Measurements from ENCODE around the gene HBE1. TPM values are rescaled to one million over a fixed set of nuclear protein-coding genes. Genes with fewer than 3 reads are reported as not detected.
A peak's percentile ranks its signal among the peaks of the same experiment; 100 is the strongest.

HBE1 gene
- total and polyA plus RNA-seq, 9 of the 15 experiments (the other 6 are each of a cell fraction or from before 2014, with no cell fraction given), result 612 to 10,250 (median 2,181) TPM

DNA sequence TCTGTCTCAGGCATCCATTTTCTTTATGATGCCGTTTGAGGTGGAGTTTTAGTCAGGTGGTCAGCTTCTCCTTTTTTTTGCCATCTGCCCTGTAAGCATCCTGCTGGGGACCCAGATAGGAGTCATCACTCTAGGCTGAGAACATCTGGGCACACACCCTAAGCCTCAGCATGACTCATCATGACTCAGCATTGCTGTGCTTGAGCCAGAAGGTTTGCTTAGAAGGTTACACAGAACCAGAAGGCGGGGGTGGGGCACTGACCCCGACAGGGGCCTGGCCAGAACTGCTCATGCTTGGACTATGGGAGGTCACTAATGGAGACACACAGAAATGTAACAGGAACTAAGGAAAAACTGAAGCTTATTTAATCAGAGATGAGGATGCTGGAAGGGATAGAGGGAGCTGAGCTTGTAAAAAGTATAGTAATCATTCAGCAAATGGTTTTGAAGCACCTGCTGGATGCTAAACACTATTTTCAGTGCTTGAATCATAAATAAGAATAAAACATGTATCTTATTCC is 10.9 kb upstream of the HBE1 start (continued):
- TF ChIP-seq, protein P1, sequence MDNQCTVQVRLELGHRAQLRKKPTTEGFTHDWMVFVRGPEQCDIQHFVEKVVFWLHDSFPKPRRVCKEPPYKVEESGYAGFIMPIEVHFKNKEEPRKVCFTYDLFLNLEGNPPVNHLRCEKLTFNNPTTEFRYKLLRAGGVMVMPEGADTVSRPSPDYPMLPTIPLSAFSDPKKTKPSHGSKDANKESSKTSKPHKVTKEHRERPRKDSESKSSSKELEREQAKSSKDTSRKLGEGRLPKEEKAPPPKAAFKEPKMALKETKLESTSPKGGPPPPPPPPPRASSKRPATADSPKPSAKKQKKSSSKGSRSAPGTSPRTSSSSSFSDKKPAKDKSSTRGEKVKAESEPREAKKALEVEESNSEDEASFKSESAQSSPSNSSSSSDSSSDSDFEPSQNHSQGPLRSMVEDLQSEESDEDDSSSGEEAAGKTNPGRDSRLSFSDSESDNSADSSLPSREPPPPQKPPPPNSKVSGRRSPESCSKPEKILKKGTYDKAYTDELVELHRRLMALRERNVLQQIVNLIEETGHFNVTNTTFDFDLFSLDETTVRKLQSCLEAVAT (IDR thresholded peaks at IDR 0.05), result peak; percentile 30 to 50; a peak in 1 of 4 replicates
- TF ChIP-seq ETV1 (tag; conservative IDR thresholded peaks at IDR 0.05; ENCODE audit: low read depth) (peak; percentile 94), CC2D1A (IDR thresholded peaks at IDR 0.05) (peak; percentile 96), HDAC6 (IDR thresholded peaks at IDR 0.05; ENCODE audit: low read depth, low read length) (no peak), ZNF239 (CRISPR knock-in tag; IDR thresholded peaks at IDR 0.05) (peak; percentile 84), TRIM28 (IDR thresholded peaks at IDR 0.05) (peak; percentile 63; the same call in 1 of the 2 replicates), NFE2L1 (tag; IDR thresholded peaks at IDR 0.05; ENCODE audit: borderline replicate concordance, low read depth) (peak; percentile 100), ZNF445 (CRISPR knock-in tag; IDR thresholded peaks at IDR 0.05; ENCODE audit: low read depth) (0 out of 2 replicates have a peak, but pooled peaks have one; percentile 66), ZNF764 (CRISPR knock-in tag; IDR thresholded peaks at IDR 0.05; ENCODE audit: low read depth) (peak; percentile 42; the same call in 1 of the 2 replicates), KHSRP (IDR thresholded peaks at IDR 0.05) (0 out of 2 replicates have a peak, but pooled peaks have one; percentile 53), POLR2B (IDR thresholded peaks at IDR 0.05; ENCODE audit: low read depth, partially characterized antibody) (no peak), ZNF766 (CRISPR knock-in tag; conservative IDR thresholded peaks at IDR 0.05) (peak; percentile 95), CBFA2T3 (IDR thresholded peaks at IDR 0.05) (peak; percentile 99), ETV5 (CRISPR knock-in tag; IDR thresholded peaks at IDR 0.05; ENCODE audit: low read depth) (peak; percentile 80), NR4A1 (CRISPR knock-in tag; IDR thresholded peaks at IDR 0.05) (no peak), NR4A1 (tag; IDR thresholded peaks at IDR 0.05) (peak; percentile 89), SMARCB1 (IDR thresholded peaks at IDR 0.05; ENCODE audit: insufficient read length, low read depth) (no peak)
- TF ChIP-seq, protein P2, sequence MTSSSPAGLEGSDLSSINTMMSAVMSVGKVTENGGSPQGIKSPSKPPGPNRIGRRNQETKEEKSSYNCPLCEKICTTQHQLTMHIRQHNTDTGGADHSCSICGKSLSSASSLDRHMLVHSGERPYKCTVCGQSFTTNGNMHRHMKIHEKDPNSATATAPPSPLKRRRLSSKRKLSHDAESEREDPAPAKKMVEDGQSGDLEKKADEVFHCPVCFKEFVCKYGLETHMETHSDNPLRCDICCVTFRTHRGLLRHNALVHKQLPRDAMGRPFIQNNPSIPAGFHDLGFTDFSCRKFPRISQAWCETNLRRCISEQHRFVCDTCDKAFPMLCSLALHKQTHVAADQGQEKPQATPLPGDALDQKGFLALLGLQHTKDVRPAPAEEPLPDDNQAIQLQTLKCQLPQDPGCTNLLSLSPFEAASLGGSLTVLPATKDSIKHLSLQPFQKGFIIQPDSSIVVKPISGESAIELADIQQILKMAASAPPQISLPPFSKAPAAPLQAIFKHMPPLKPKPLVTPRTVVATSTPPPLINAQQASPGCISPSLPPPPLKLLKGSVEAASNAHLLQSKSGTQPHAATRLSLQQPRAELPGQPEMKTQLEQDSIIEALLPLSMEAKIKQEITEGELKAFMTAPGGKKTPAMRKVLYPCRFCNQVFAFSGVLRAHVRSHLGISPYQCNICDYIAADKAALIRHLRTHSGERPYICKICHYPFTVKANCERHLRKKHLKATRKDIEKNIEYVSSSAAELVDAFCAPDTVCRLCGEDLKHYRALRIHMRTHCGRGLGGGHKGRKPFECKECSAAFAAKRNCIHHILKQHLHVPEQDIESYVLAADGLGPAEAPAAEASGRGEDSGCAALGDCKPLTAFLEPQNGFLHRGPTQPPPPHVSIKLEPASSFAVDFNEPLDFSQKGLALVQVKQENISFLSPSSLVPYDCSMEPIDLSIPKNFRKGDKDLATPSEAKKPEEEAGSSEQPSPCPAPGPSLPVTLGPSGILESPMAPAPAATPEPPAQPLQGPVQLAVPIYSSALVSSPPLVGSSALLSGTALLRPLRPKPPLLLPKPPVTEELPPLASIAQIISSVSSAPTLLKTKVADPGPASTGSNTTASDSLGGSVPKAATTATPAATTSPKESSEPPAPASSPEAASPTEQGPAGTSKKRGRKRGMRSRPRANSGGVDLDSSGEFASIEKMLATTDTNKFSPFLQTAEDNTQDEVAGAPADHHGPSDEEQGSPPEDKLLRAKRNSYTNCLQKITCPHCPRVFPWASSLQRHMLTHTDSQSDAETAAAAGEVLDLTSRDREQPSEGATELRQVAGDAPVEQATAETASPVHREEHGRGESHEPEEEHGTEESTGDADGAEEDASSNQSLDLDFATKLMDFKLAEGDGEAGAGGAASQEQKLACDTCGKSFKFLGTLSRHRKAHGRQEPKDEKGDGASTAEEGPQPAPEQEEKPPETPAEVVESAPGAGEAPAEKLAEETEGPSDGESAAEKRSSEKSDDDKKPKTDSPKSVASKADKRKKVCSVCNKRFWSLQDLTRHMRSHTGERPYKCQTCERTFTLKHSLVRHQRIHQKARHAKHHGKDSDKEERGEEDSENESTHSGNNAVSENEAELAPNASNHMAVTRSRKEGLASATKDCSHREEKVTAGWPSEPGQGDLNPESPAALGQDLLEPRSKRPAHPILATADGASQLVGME (CRISPR knock-in tag; IDR thresholded peaks at IDR 0.05), result peak; percentile 78
- TF ChIP-seq, protein P3, sequence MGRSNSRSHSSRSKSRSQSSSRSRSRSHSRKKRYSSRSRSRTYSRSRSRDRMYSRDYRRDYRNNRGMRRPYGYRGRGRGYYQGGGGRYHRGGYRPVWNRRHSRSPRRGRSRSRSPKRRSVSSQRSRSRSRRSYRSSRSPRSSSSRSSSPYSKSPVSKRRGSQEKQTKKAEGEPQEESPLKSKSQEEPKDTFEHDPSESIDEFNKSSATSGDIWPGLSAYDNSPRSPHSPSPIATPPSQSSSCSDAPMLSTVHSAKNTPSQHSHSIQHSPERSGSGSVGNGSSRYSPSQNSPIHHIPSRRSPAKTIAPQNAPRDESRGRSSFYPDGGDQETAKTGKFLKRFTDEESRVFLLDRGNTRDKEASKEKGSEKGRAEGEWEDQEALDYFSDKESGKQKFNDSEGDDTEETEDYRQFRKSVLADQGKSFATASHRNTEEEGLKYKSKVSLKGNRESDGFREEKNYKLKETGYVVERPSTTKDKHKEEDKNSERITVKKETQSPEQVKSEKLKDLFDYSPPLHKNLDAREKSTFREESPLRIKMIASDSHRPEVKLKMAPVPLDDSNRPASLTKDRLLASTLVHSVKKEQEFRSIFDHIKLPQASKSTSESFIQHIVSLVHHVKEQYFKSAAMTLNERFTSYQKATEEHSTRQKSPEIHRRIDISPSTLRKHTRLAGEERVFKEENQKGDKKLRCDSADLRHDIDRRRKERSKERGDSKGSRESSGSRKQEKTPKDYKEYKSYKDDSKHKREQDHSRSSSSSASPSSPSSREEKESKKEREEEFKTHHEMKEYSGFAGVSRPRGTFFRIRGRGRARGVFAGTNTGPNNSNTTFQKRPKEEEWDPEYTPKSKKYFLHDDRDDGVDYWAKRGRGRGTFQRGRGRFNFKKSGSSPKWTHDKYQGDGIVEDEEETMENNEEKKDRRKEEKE (IDR thresholded peaks at IDR 0.05; ENCODE audit: borderline replicate concordance in 1 of 2, control insufficient read depth in 1 of 2, low read depth in 2 of 2, low read length in 1 of 2), result 0 out of 4 replicates have a peak, but pooled peaks of 1 of the 2 experiments have one; percentile 55

Data from K562 (cell line).